ENCODE measurements around the gene PIAS1. TPM values are rescaled to one million over a fixed set of nuclear protein-coding genes. Genes with fewer than 3 reads are reported as not detected.

PIAS1 gene
- total and polyA plus RNA-seq, 9 of the 15 experiments (the other 6 are each of a cell fraction or from before 2014, with no cell fraction given), result 18.0 to 59.1 (median 28.5) TPM

GRCh38 chr15:68145706-68146105 lies 91.6 kb downstream of the PIAS1 start:
- Histone ChIP-seq H3K4me2 (ENCODE audit: insufficient read depth, low read length) (no peak overlapping the region), H3K36me3 (ENCODE audit: control insufficient read depth, insufficient read depth, low read length) (peaks cover 28% of the 10 kb centered on the region; the same call in 2 of the 3 replicates), H3K79me2 (ENCODE audit: control insufficient read depth, insufficient read depth, low read length) (no peaks in the 10 kb centered on the region), H3K4me3 (no peak overlapping the region), H3K9ac (ENCODE audit: insufficient read depth in 1 of 2, low read depth in 2 of 2, low read length in 2 of 2) (no peak overlapping the region), H3K9me3 (replicated peaks; ENCODE audit: control insufficient read depth, insufficient read depth, low read depth, low read length) (no peaks in the 10 kb centered on the region), H3K27me3 (ENCODE audit: control insufficient read depth in 2 of 2, insufficient read depth in 2 of 2, low read length in 2 of 2) (no peaks in the 10 kb centered on the region), H3K27ac (ENCODE audit: extremely low read depth, low read depth, low read length) (no peak overlapping the region), H3K9me1 (ENCODE audit: control insufficient read depth, insufficient read depth, low read length) (no peaks in the 10 kb centered on the region), H2AFZ (ENCODE audit: low read depth, low read length) (no peak overlapping the region), H4K20me1 (replicated peaks; ENCODE audit: control insufficient read depth, insufficient read depth, low read length) (no peaks in the 10 kb centered on the region), H3K4me1 (replicated peaks in 1 of 2; ENCODE audit: control insufficient read depth in 2 of 2, insufficient read depth in 2 of 2, low read length in 2 of 2) (no peaks in the 10 kb centered on the region)
- POLR2A ChIA-PET, result interaction anchor here (1.1 kb wide), 1 partner anchor 18 kb away, joined by 3 read pairs; no protein-coding TSS in a partner anchor
- DNase-seq (ENCODE audit: extremely low read depth in 1 of 4, low spot score in 3 of 4) (no peak), ATAC-seq (no peak), FAIRE-seq (no peak)
- no TSS peak for BruUV-seq (replicated peaks)
- TF ChIP-seq ELF4 (CRISPR knock-in tag; IDR thresholded peaks at IDR 0.05) (no peak), ELK1 (CRISPR knock-in tag; IDR thresholded peaks at IDR 0.05) (no peak), ELF1 (tag; IDR thresholded peaks at IDR 0.05) (no peak), ZNF124 (CRISPR knock-in tag; IDR thresholded peaks at IDR 0.05) (no peak), PREB (CRISPR knock-in tag; IDR thresholded peaks at IDR 0.05) (no peak), ZNF217 (CRISPR knock-in tag; IDR thresholded peaks at IDR 0.05) (no peak), NFIC (IDR thresholded peaks at IDR 0.05) (no peak), ATF6 (CRISPR knock-in tag; IDR thresholded peaks at IDR 0.05) (no peak), U2AF1 (optimal IDR thresholded peaks at IDR 0.05; ENCODE audit: low read depth, low read length) (no peak), HIVEP1 (CRISPR knock-in tag; IDR thresholded peaks at IDR 0.05) (no peak), BACH1 (tag; IDR thresholded peaks at IDR 0.05) (no peak), RAD21 (CRISPR knock-in tag; conservative IDR thresholded peaks at IDR 0.05 in 1 of 2, IDR thresholded peaks at IDR 0.05 in 1 of 2) (no peak), SNIP1 (IDR thresholded peaks at IDR 0.05; ENCODE audit: low read depth) (no peak), ZNF696 (CRISPR knock-in tag; conservative IDR thresholded peaks at IDR 0.05) (no peak), ZNF239 (CRISPR knock-in tag; IDR thresholded peaks at IDR 0.05) (no peak), ZNF431 (CRISPR knock-in tag; IDR thresholded peaks at IDR 0.05) (no peak), KLF16 (IDR thresholded peaks at IDR 0.05) (no peak)
- intact Hi-C loops (cut with micrococcal nuclease), result no loop called here
- in situ Hi-C loops (cut with MboI), result no loop called here
- CTCF ChIA-PET (ENCODE audit: low intra/inter-chr PET ratio), result no interaction called here

All from K562 (cell line).